Neural progenitor cell (in vitro differentiated cells): Measurements from ENCODE around the gene FRYL.

Experiments
- EZH2 ChIP-seq: fragments of 200-600 bp; sonication (generic); IDR thresholded peaks from 2 replicates; pipeline ENCODE4 v1.6.1; 2017; ENCODE audit warnings: antibody characterized with exemption, mild to moderate bottlenecking, moderate library complexity
- EZH2phosphoT487 ChIP-seq: fragments of 200-600 bp; sonication (generic); IDR thresholded peaks from 2 replicates; pipeline ENCODE4 v1.6.1; 2017; ENCODE audit warnings: antibody characterized with exemption
- TF ChIP-seq, protein P1 (sequence below): fragments of 200-600 bp; sonication (generic); IDR thresholded peaks from 2 replicates; pipeline ENCODE4 v1.5.1; 2017; ENCODE audit warnings: antibody characterized with exemption, mild to moderate bottlenecking

DNA sequence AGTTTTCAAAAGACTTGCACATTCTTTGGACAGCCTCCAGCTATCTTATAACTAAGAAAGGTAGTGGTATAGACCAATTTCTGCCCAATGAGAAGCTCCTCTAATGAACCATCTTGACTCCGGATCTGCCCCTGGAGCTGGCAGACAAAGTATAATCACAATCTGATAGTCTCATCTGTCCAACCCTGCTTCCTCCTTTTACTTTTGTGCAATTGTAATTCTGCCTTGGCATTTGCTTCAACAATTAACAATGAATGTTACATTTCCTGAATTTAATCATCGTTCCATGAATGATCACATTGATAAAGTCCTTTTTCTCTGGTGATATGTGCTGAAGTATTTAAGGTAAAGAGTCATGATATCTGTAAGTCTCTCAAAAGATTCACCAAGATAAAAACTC is 27.8 kb downstream of the FRYL start:
- TF ChIP-seq, protein P1, sequence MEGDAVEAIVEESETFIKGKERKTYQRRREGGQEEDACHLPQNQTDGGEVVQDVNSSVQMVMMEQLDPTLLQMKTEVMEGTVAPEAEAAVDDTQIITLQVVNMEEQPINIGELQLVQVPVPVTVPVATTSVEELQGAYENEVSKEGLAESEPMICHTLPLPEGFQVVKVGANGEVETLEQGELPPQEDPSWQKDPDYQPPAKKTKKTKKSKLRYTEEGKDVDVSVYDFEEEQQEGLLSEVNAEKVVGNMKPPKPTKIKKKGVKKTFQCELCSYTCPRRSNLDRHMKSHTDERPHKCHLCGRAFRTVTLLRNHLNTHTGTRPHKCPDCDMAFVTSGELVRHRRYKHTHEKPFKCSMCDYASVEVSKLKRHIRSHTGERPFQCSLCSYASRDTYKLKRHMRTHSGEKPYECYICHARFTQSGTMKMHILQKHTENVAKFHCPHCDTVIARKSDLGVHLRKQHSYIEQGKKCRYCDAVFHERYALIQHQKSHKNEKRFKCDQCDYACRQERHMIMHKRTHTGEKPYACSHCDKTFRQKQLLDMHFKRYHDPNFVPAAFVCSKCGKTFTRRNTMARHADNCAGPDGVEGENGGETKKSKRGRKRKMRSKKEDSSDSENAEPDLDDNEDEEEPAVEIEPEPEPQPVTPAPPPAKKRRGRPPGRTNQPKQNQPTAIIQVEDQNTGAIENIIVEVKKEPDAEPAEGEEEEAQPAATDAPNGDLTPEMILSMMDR, result no peak
- TF ChIP-seq EZH2 (no peak), EZH2phosphoT487 (no peak)
